ENCODE data around the gene LARP1.

LARP1 gene

GRCh38 chr5:154764967-154765366 is 9.8 kb downstream of the LARP1 start:
- no peak for DNase-seq

GRCh38 chr5:154765396-154765925 is 10.3 kb downstream of the LARP1 start:
- DNase-seq: no peak

GRCh38 chr5:154766558-154767281 is 11.5 kb downstream of the LARP1 start:
- DNase-seq: no peak

- no peak for DNase-seq
Observed at GRCh38 chr5:154767576-154767975, 12.4 kb downstream of the LARP1 start.

GRCh38 chr5:154768207-154768606 is 13.0 kb downstream of the LARP1 start:
- DNase-seq: no peak

GRCh38 chr5:154770111-154770510 is 14.9 kb downstream of the LARP1 start:
- DNase-seq: no peak

GRCh38 chr5:154771383-154771901 is 16.3 kb downstream of the LARP1 start:
- no peak for DNase-seq

- no peak for DNase-seq
Observed at GRCh38 chr5:154773326-154773725, 18.1 kb downstream of the LARP1 start.

- no peak for DNase-seq
Observed at GRCh38 chr5:154776167-154776566, 21.0 kb downstream of the LARP1 start.

GRCh38 chr5:154778534-154778933 is 23.4 kb downstream of the LARP1 start:
- no peak for DNase-seq

GRCh38 chr5:154779105-154779504 is 23.9 kb downstream of the LARP1 start:
- no peak for DNase-seq

- no peak for DNase-seq
Observed at GRCh38 chr5:154780128-154780527, 25.0 kb downstream of the LARP1 start.

GRCh38 chr5:154782326-154782725 is 27.1 kb downstream of the LARP1 start:
- DNase-seq: no peak

- DNase-seq: no peak
Observed at GRCh38 chr5:154782812-154783592, 27.8 kb downstream of the LARP1 start.

GRCh38 chr5:154783774-154784460 is 28.7 kb downstream of the LARP1 start:
- no peak for DNase-seq

GRCh38 chr5:154784856-154785255 is 29.7 kb downstream of the LARP1 start:
- DNase-seq: no peak

GRCh38 chr5:154786414-154786813 is 31.2 kb downstream of the LARP1 start:
- DNase-seq: no peak

- DNase-seq: no peak
Observed at GRCh38 chr5:154788212-154788611, 33.0 kb downstream of the LARP1 start.

- DNase-seq: no peak
Observed at GRCh38 chr5:154791535-154791934, 36.4 kb downstream of the LARP1 start.

GRCh38 chr5:154793599-154794524 is 38.7 kb downstream of the LARP1 start:
- DNase-seq: no peak

- DNase-seq: no peak
Observed at GRCh38 chr5:154794525-154795234, 39.5 kb downstream of the LARP1 start.

GRCh38 chr5:154795235-154795596 is 40.0 kb downstream of the LARP1 start:
- no peak for DNase-seq
